ENCODE results near the gene NR4A1.

DNA sequence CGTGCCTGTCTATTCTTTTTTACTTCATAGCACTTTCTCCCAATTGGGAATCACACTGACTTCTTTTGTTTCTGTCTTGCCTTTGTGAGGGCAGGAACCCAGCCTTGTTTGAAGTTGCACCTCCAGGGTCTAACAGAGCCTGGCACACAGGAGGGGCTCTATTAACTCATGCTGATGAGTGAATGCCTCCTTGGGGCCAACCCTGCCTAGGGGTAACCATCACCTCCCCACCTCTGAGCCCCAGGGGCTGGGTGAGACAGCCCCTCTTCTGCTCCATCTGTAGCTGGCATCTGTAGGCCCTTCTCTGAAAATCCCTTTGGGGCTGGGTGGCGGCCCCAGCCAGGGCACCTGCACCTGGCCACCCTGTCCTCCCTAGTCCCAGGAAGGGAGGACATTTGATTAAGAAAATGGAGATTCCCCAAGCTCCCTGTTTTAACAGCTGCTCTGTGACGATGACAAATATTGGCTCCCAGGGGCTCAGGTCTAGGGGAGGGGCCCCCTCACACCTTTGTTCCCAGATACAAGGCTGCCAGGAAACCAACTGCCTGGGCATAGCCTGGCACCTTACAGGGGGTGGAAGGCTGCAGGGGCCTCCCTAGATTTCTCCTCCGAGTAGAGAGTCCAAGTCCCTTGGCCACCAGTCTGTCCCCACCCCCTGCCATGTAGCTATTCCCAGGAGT is 32.7 kb upstream of the NR4A1 start:
- TF ChIP-seq, protein P1, sequence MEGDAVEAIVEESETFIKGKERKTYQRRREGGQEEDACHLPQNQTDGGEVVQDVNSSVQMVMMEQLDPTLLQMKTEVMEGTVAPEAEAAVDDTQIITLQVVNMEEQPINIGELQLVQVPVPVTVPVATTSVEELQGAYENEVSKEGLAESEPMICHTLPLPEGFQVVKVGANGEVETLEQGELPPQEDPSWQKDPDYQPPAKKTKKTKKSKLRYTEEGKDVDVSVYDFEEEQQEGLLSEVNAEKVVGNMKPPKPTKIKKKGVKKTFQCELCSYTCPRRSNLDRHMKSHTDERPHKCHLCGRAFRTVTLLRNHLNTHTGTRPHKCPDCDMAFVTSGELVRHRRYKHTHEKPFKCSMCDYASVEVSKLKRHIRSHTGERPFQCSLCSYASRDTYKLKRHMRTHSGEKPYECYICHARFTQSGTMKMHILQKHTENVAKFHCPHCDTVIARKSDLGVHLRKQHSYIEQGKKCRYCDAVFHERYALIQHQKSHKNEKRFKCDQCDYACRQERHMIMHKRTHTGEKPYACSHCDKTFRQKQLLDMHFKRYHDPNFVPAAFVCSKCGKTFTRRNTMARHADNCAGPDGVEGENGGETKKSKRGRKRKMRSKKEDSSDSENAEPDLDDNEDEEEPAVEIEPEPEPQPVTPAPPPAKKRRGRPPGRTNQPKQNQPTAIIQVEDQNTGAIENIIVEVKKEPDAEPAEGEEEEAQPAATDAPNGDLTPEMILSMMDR (IDR thresholded peaks at IDR 0.05), result no peak
- no peak for TF ChIP-seq POLR2A (IDR thresholded peaks at IDR 0.05)
